ENCODE data around the gene C7orf57. TPM values are rescaled to one million over a fixed set of nuclear protein-coding genes. Genes with fewer than 3 reads are reported as not detected.

Gene C7orf57
- total RNA-seq, 4 donors from 2014 or later: not detected

GRCh38 chr7:48017674-48018073 lies 17.7 kb upstream of the C7orf57 start:
- no peaks in the 10 kb centered on the region for H3K9me3 ChIP-seq
- DNase-seq: no peak
- H3K36me3 ChIP-seq: no peaks in the 10 kb centered on the region
- H3K27me3 ChIP-seq: no peaks in the 10 kb centered on the region
- no peak overlapping the region for H3K27ac ChIP-seq
- in situ Hi-C loops (cut with MboI; ENCODE audit: low pct_ligation_motif_present in 1 of 4, low pct_unique_long_range_greater_than_20kb in 1 of 4, low sequenced_read_pairs in 3 of 4): no loop called here
- H3K4me1 ChIP-seq: no peaks in the 10 kb centered on the region
- 85 to 86% methylated on average over 3 to 4 of the region's 4 CpGs for WGBS, 2 donors (ENCODE audit: low coverage in 1 of 2)
- TF ChIP-seq POLR2A (IDR thresholded peaks at IDR 0.05): no peak
- TF ChIP-seq POLR2AphosphoS5 (IDR thresholded peaks at IDR 0.05): no peak
- TF ChIP-seq EP300 (IDR thresholded peaks at IDR 0.05; ENCODE audit: low read depth): no peak
- TF ChIP-seq, protein P1, sequence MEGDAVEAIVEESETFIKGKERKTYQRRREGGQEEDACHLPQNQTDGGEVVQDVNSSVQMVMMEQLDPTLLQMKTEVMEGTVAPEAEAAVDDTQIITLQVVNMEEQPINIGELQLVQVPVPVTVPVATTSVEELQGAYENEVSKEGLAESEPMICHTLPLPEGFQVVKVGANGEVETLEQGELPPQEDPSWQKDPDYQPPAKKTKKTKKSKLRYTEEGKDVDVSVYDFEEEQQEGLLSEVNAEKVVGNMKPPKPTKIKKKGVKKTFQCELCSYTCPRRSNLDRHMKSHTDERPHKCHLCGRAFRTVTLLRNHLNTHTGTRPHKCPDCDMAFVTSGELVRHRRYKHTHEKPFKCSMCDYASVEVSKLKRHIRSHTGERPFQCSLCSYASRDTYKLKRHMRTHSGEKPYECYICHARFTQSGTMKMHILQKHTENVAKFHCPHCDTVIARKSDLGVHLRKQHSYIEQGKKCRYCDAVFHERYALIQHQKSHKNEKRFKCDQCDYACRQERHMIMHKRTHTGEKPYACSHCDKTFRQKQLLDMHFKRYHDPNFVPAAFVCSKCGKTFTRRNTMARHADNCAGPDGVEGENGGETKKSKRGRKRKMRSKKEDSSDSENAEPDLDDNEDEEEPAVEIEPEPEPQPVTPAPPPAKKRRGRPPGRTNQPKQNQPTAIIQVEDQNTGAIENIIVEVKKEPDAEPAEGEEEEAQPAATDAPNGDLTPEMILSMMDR (IDR thresholded peaks at IDR 0.05): no peak
- intact Hi-C loops (cut with DNase I; ENCODE audit: low total_unique reads): no loop called here
- H3K4me3 ChIP-seq: no peak overlapping the region

- intact Hi-C loops (cut with DNase I; ENCODE audit: low total_unique reads) (no loop called here), in situ Hi-C loops (cut with MboI; ENCODE audit: low pct_ligation_motif_present in 1 of 4, low pct_unique_long_range_greater_than_20kb in 1 of 4, low sequenced_read_pairs in 3 of 4) (no loop called here)
- Histone ChIP-seq H3K4me3 (no peak overlapping the region), H3K9me3 (peaks cover 4 to 9% of the 10 kb centered on the region in 2 donors), H3K36me3 (no peaks in the 10 kb centered on the region), H3K27ac (no peak overlapping the region), H3K27me3 (no peaks in the 10 kb centered on the region), H3K4me1 (no peaks in the 10 kb centered on the region)
- TF ChIP-seq, protein P1 (IDR thresholded peaks at IDR 0.05): no peak
- TF ChIP-seq POLR2A (IDR thresholded peaks at IDR 0.05) (no peak), EP300 (IDR thresholded peaks at IDR 0.05; ENCODE audit: low read depth) (no peak), POLR2AphosphoS5 (IDR thresholded peaks at IDR 0.05) (no peak)
- 44 to 49% methylated on average over 5 of the region's 5 CpGs for WGBS, 2 donors (ENCODE audit: low coverage in 1 of 2)
- DNase-seq: no peak
Measured at GRCh38 chr7:48025624-48026023, 9.7 kb upstream of the C7orf57 start.

DNA sequence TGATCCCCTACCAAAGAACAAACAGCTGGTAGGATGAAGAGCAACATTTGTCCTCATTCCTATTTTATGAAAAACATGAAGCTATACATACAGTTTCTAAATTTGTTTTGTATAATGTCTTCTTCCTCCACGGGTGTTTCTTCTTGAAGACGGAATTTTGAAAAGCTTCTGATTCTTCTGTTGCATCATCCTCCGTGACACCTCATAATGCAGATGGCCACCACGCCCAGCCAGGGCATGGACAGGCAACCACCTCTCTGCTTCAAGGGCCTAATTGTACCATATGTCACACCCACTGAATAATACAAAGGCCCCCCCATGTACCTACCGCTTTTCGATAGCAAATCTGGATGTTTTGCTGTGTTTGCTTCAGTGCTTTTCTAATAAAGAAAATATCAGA lies 6.4 kb upstream of the C7orf57 start, which contains the start of gene SUN3:
TSS of gene SUN3 (minus strand) at position 170 of the 400 bp plus-strand sequence. CDS start at position 1, 169 bp downstream.
- intact Hi-C loops (cut with DNase I; ENCODE audit: low total_unique reads) (no loop called here), in situ Hi-C loops (cut with MboI; ENCODE audit: low pct_ligation_motif_present in 1 of 4, low pct_unique_long_range_greater_than_20kb in 1 of 4, low sequenced_read_pairs in 3 of 4) (no loop called here)
- no peak within 1 kb of the TSS for H3K4me3 ChIP-seq
- H3K9me3 ChIP-seq: no peaks in the 10 kb centered on the region
- H3K27ac ChIP-seq: no peak within 1 kb of the TSS
- H3K4me1 ChIP-seq: no peaks in the 10 kb centered on the region
- DNase-seq: no peak
- TF ChIP-seq, protein P1 (IDR thresholded peaks at IDR 0.05): no peak
- TF ChIP-seq POLR2AphosphoS5 (IDR thresholded peaks at IDR 0.05): no peak
- TF ChIP-seq EP300 (IDR thresholded peaks at IDR 0.05; ENCODE audit: low read depth): no peak
- TF ChIP-seq POLR2A (IDR thresholded peaks at IDR 0.05): no peak
- H3K27me3 ChIP-seq: peaks cover 10% of the 10 kb centered on the region
- H3K36me3 ChIP-seq: no peaks in the 10 kb centered on the region
- 65 to 86% methylated on average over 4 to 6 of the region's 6 CpGs for WGBS, 2 donors (ENCODE audit: low coverage in 1 of 2)

- DNase-seq: no peak
- Histone ChIP-seq H3K9me3 (no peaks in the 10 kb centered on the region), H3K36me3 (no peaks in the 10 kb centered on the region), H3K4me3 (no peak overlapping the region), H3K27me3 (peaks cover 18% of the 10 kb centered on the region), H3K27ac (no peak overlapping the region), H3K4me1 (peaks cover 6 to 12% (median 9%) of the 10 kb centered on the region in 4 donors)
- in situ Hi-C loops (cut with MboI; ENCODE audit: low pct_ligation_motif_present in 1 of 4, low pct_unique_long_range_greater_than_20kb in 1 of 4, low sequenced_read_pairs in 3 of 4): no loop called here
- intact Hi-C loops (cut with DNase I; ENCODE audit: low total_unique reads): no loop called here
- WGBS, 2 donors (ENCODE audit: low coverage in 1 of 2): 76% methylated on average over 2 of the region's 2 CpGs; no CpG with 5 or more reads in 1 of the 2 donors
- no peak for TF ChIP-seq EP300 (IDR thresholded peaks at IDR 0.05; ENCODE audit: low read depth)
- TF ChIP-seq, protein P1 (IDR thresholded peaks at IDR 0.05): no peak
- TF ChIP-seq POLR2A (IDR thresholded peaks at IDR 0.05): no peak
- no peak for TF ChIP-seq POLR2AphosphoS5 (IDR thresholded peaks at IDR 0.05)
Measured at GRCh38 chr7:48031111-48031510, 4.2 kb upstream of the C7orf57 start.
